Measurements from ENCODE around the gene DYNLRB1. TPM values are rescaled to one million over a fixed set of nuclear protein-coding genes. Genes with fewer than 3 reads are reported as not detected.

Gene DYNLRB1
- total and polyA plus RNA-seq, 2 of the 13 experiments (the other 11 are each of a cell fraction or from before 2014, with no cell fraction given) = 140 to 244 TPM

GRCh38 chr20:34516247-34517113, at the start of gene DYNLRB1 (continued):
- peak; percentile 44 for TF ChIP-seq ZNF691 (CRISPR knock-in tag; IDR thresholded peaks at IDR 0.05; ENCODE audit: borderline replicate concordance, low read depth)
- TF ChIP-seq ZSCAN12 (CRISPR knock-in tag; IDR thresholded peaks at IDR 0.05) = 0 out of 2 replicates have a peak, but pooled peaks have one; percentile 14
- peak; percentile 79 for TF ChIP-seq IRX3 (CRISPR knock-in tag; IDR thresholded peaks at IDR 0.05; ENCODE audit: borderline replicate concordance, low read depth)
- no peak for TF ChIP-seq HMGA1 (CRISPR knock-in tag; conservative IDR thresholded peaks at IDR 0.05)
- no peak for TF ChIP-seq ZNF530 (CRISPR knock-in tag; IDR thresholded peaks at IDR 0.05; ENCODE audit: low read depth)
- no peak for TF ChIP-seq ZNF256 (CRISPR knock-in tag; conservative IDR thresholded peaks at IDR 0.05)
- TF ChIP-seq MAFG (CRISPR knock-in tag; IDR thresholded peaks at IDR 0.05) = no peak
- no peak for TF ChIP-seq ZNF282 (IDR thresholded peaks at IDR 0.05; ENCODE audit: partially characterized antibody)
- TF ChIP-seq HBP1 (CRISPR knock-in tag; IDR thresholded peaks at IDR 0.05; ENCODE audit: low read depth) = peak; percentile 33; the same call in 1 of the 2 replicates
- no peak for TF ChIP-seq REL (CRISPR knock-in tag; conservative IDR thresholded peaks at IDR 0.05)
- TF ChIP-seq ZNF598 (CRISPR knock-in tag; IDR thresholded peaks at IDR 0.05; ENCODE audit: borderline replicate concordance) = peak; percentile 88; the same call in 1 of the 2 replicates
- TF ChIP-seq ARNT (IDR thresholded peaks at IDR 0.05) = no peak
- TF ChIP-seq HOXA3 (CRISPR knock-in tag; IDR thresholded peaks at IDR 0.05) = no peak; the same call in 1 of the 2 replicates
- TF ChIP-seq TBL1XR1 (IDR thresholded peaks at IDR 0.05; ENCODE audit: borderline replicate concordance, low read length, partially characterized antibody) = peak; percentile 4
- TF ChIP-seq NR1H2 (CRISPR knock-in tag; IDR thresholded peaks at IDR 0.05; ENCODE audit: borderline replicate concordance, low read depth) = peak; percentile 68; the same call in 1 of the 2 replicates
- peak; percentile 38; the same call in 1 of the 2 replicates for TF ChIP-seq MTA3 (CRISPR knock-in tag; IDR thresholded peaks at IDR 0.05)
- peak; percentile 61; the same call in 1 of the 2 replicates for TF ChIP-seq ZNF776 (CRISPR knock-in tag; IDR thresholded peaks at IDR 0.05)
- TF ChIP-seq MBNL3 (CRISPR knock-in tag; conservative IDR thresholded peaks at IDR 0.05) = no peak
- TF ChIP-seq HOXD1 (CRISPR knock-in tag; IDR thresholded peaks at IDR 0.05) = peak; percentile 17
- no peak; the same call in 1 of the 2 replicates for TF ChIP-seq ZBTB14 (CRISPR knock-in tag; IDR thresholded peaks at IDR 0.05)
- TF ChIP-seq ZNF747 (CRISPR knock-in tag; IDR thresholded peaks at IDR 0.05; ENCODE audit: borderline replicate concordance) = peak; percentile 90
- no peak; the same call in 1 of the 2 replicates for TF ChIP-seq ZNF225 (CRISPR knock-in tag; IDR thresholded peaks at IDR 0.05)
- peak; percentile 91; the same call in 1 of the 2 replicates for TF ChIP-seq TOPORS (CRISPR knock-in tag; IDR thresholded peaks at IDR 0.05)
- TF ChIP-seq POLR2G (IDR thresholded peaks at IDR 0.05; ENCODE audit: low read depth, low read length) = peak; percentile 99
- no peak for TF ChIP-seq CREBL2 (CRISPR knock-in tag; IDR thresholded peaks at IDR 0.05; ENCODE audit: borderline replicate concordance)
- peak; percentile 82 for TF ChIP-seq ZC3H4 (CRISPR knock-in tag; IDR thresholded peaks at IDR 0.05; ENCODE audit: borderline replicate concordance)

Measured in HepG2 (cell line).